ENCODE data around the gene MTMR10.

MTMR10 gene

GRCh38 chr15:30956216-30957124, 35.0 kb downstream of the MTMR10 start:
- DNase-seq: peak; percentile 71 to 76
- no peak for TF ChIP-seq POLR2A (IDR thresholded peaks at IDR 0.05; ENCODE audit: low read length)
- TF ChIP-seq GATA1 (IDR thresholded peaks at IDR 0.05; ENCODE audit: low read depth, low read length): no peak

- DNase-seq: peak in 1 of 2 experiments; percentile 47
- no peak for TF ChIP-seq POLR2A (IDR thresholded peaks at IDR 0.05; ENCODE audit: low read length)
- TF ChIP-seq GATA1 (IDR thresholded peaks at IDR 0.05; ENCODE audit: low read depth, low read length): no peak
Measured at GRCh38 chr15:30954674-30955073, 36.8 kb downstream of the MTMR10 start.

- peak; percentile 90 to 93 for DNase-seq
- TF ChIP-seq POLR2A (IDR thresholded peaks at IDR 0.05; ENCODE audit: low read length) (no peak), GATA1 (IDR thresholded peaks at IDR 0.05; ENCODE audit: low read depth, low read length) (no peak)
Measured at GRCh38 chr15:30953731-30954378, 37.6 kb downstream of the MTMR10 start.

- peak in 1 of 2 experiments; percentile 13 for DNase-seq
- no peak for TF ChIP-seq POLR2A (IDR thresholded peaks at IDR 0.05; ENCODE audit: low read length)
- no peak for TF ChIP-seq GATA1 (IDR thresholded peaks at IDR 0.05; ENCODE audit: low read depth, low read length)
Measured at GRCh38 chr15:30953183-30953582, 38.2 kb downstream of the MTMR10 start.

GRCh38 chr15:30943654-30944335, 47.6 kb downstream of the MTMR10 start:
- DNase-seq: no peak
- TF ChIP-seq GATA1 (IDR thresholded peaks at IDR 0.05; ENCODE audit: low read depth, low read length) (no peak), POLR2A (IDR thresholded peaks at IDR 0.05; ENCODE audit: low read length) (no peak)

GRCh38 chr15:30941520-30941919, 49.9 kb downstream of the MTMR10 start:
- DNase-seq: no peak
- TF ChIP-seq GATA1 (IDR thresholded peaks at IDR 0.05; ENCODE audit: low read depth, low read length) (no peak), POLR2A (IDR thresholded peaks at IDR 0.05; ENCODE audit: low read length) (no peak)

GRCh38 chr15:30940359-30940758, 51.1 kb downstream of the MTMR10 start:
- no peak for TF ChIP-seq POLR2A (IDR thresholded peaks at IDR 0.05; ENCODE audit: low read length)
- no peak for TF ChIP-seq GATA1 (IDR thresholded peaks at IDR 0.05; ENCODE audit: low read depth, low read length)
- no peak for DNase-seq

GRCh38 chr15:30939161-30939560, 52.3 kb downstream of the MTMR10 start:
- TF ChIP-seq POLR2A (IDR thresholded peaks at IDR 0.05; ENCODE audit: low read length) (no peak), GATA1 (IDR thresholded peaks at IDR 0.05; ENCODE audit: low read depth, low read length) (no peak)
- no peak for DNase-seq

GRCh38 chr15:30933293-30933692, 58.1 kb downstream of the MTMR10 start:
- no peak for DNase-seq
- TF ChIP-seq POLR2A (IDR thresholded peaks at IDR 0.05; ENCODE audit: low read length) (no peak), GATA1 (IDR thresholded peaks at IDR 0.05; ENCODE audit: low read depth, low read length) (no peak)

GRCh38 chr15:30930422-30930821, 61.0 kb downstream of the MTMR10 start:
- DNase-seq: no peak

GRCh38 chr15:30929982-30930381, 61.4 kb downstream of the MTMR10 start:
- no peak for DNase-seq
- no peak for TF ChIP-seq GATA1 (IDR thresholded peaks at IDR 0.05; ENCODE audit: low read depth, low read length)
- TF ChIP-seq POLR2A (IDR thresholded peaks at IDR 0.05; ENCODE audit: low read length): no peak

More at GRCh38 chr15:30930422-30930821, 61.0 kb downstream of the MTMR10 start:
- TF ChIP-seq GATA1 (IDR thresholded peaks at IDR 0.05; ENCODE audit: low read depth, low read length): no peak
- no peak for TF ChIP-seq POLR2A (IDR thresholded peaks at IDR 0.05; ENCODE audit: low read length)

- TF ChIP-seq POLR2A (IDR thresholded peaks at IDR 0.05; ENCODE audit: low read length) (no peak), GATA1 (IDR thresholded peaks at IDR 0.05; ENCODE audit: low read depth, low read length) (no peak)
- peak; percentile 18 for DNase-seq
Measured at GRCh38 chr15:30929064-30929669, 62.3 kb downstream of the MTMR10 start.

- DNase-seq: no peak
- TF ChIP-seq POLR2A (IDR thresholded peaks at IDR 0.05; ENCODE audit: low read length): no peak
- no peak for TF ChIP-seq GATA1 (IDR thresholded peaks at IDR 0.05; ENCODE audit: low read depth, low read length)
Measured at GRCh38 chr15:30928076-30928475, 63.4 kb downstream of the MTMR10 start.

Data from erythroblast (primary cell).